CD4-positive, alpha-beta memory T cell (primary cell): ENCODE data around the gene MS4A6E. TPM values are rescaled to one million over a fixed set of nuclear protein-coding genes. Genes with fewer than 3 reads are reported as not detected.
"Not testable (repeated sequence)": the region's sequence is repeated elsewhere in the genome, so short reads cannot be mapped to it uniquely, and the experiment has no call there.

Source experiments
- CTCF ChIA-PET: fragments of 350-600 bp; sonication (Branson Sonifier 250); formaldehyde crosslinking; loops from one replicate; lab custom pipeline; 2021; ENCODE audit warnings: inconsistent platforms; ENCODE audit not compliant: partially characterized antibody; lab: Charles Lee
- POLR2A ChIA-PET: fragments of 350-600 bp; sonication (Branson Sonifier 250); formaldehyde crosslinking; loops from one replicate; lab custom pipeline; 2021; ENCODE audit not compliant: partially characterized antibody; lab: Charles Lee
- DNase-seq, 5 donors: peaks; one replicate each; pipeline versions ENCODE4 v3.0.0 to v3.0.0-alpha.2; 2020 to 2022; ENCODE audit warnings: mixed read lengths in 1 of 5
- H3K27ac ChIP-seq: one replicate; pipeline ENCODE4 v1.7.0; 2013; ENCODE audit warnings: low read depth, low read length
- H3K27me3 ChIP-seq: 2 replicates; pipeline ENCODE4 v1.7.0; 2013; ENCODE audit warnings: mild to moderate bottlenecking, low read length, moderate library complexity; ENCODE audit not compliant: insufficient read depth
- H3K36me3 ChIP-seq: 2 replicates; pipeline ENCODE4 v1.7.0; 2013; ENCODE audit warnings: mild to moderate bottlenecking, low read length, moderate library complexity; ENCODE audit not compliant: insufficient read depth
- H3K4me1 ChIP-seq: 2 replicates; pipeline ENCODE4 v1.7.0; 2013; ENCODE audit warnings: mild to moderate bottlenecking, low read length, moderate library complexity; ENCODE audit not compliant: insufficient read depth
- H3K4me3 ChIP-seq, 2 donors: one replicate each; pipeline ENCODE4 v1.7.0; 2013; ENCODE audit warnings: low read length in 2 of 2, mild to moderate bottlenecking in 1 of 2
- H3K9me3 ChIP-seq, 2 donors: one replicate each; pipeline ENCODE4 v1.7.0; 2013; ENCODE audit warnings: low read length in 2 of 2, control low read depth in 1 of 2; ENCODE audit not compliant: control insufficient read depth in 1 of 2
- H3K27ac Mint-ChIP-seq, 7 donors: one replicate each; pipeline ENCODE4 v1.8.0; 2020 to 2021; ENCODE audit warnings: mixed read lengths in 7 of 7, mild to moderate bottlenecking in 6 of 7, inconsistent platforms in 3 of 7, moderate library complexity in 3 of 7
- H3K27me3 Mint-ChIP-seq, 2 donors: one replicate each; pipeline ENCODE4 v1.8.0; 2020 to 2021; ENCODE audit warnings: mixed read lengths in 2 of 2
- H3K36me3 Mint-ChIP-seq, 2 donors: one replicate each; pipeline ENCODE4 v1.8.0; 2020 to 2021; ENCODE audit warnings: mixed read lengths in 2 of 2, inconsistent platforms in 1 of 2, mild to moderate bottlenecking in 1 of 2
- H3K4me1 Mint-ChIP-seq, 4 donors: one replicate each; pipeline ENCODE4 v1.8.0; 2020 to 2021; ENCODE audit warnings: mixed read lengths in 4 of 4, mild to moderate bottlenecking in 1 of 4
- H3K4me3 Mint-ChIP-seq, 8 donors: one replicate each; pipeline ENCODE4 v1.8.0; 2020 to 2021; ENCODE audit warnings: mixed read lengths in 8 of 8, mild to moderate bottlenecking in 7 of 8, moderate library complexity in 6 of 8, inconsistent platforms in 3 of 8
- H3K9me3 Mint-ChIP-seq, 8 donors: one replicate each; pipeline ENCODE4 v1.8.0; 2020 to 2021; ENCODE audit warnings: mixed read lengths in 8 of 8, mild to moderate bottlenecking in 5 of 8, inconsistent platforms in 3 of 8, moderate library complexity in 1 of 8
- intact Hi-C: fragments of 100-400 bp; cut with micrococcal nuclease; formaldehyde crosslinking; loops from one replicate; pipeline ENCODE4 v1.15.1; 2023
- polyA plus RNA-seq, 2 donors: library from polyadenylated mRNA; unstranded; fragments of 300-500 nt; fragmentation: Illumina TruSeq; gene quantifications; one replicate each; pipeline ENCODE4 v1.2.3, GENCODE V29; 2021
- total RNA-seq, 2 experiments: library from RNA; stranded (reverse); gene quantifications; one replicate each; pipeline ENCODE4 v1.2.3, GENCODE V29; 2021

The MS4A6E gene
- total and polyA plus RNA-seq, 4 experiments from 2014 or later: not detected

- no peak overlapping the region for H3K4me3 Mint-ChIP-seq
- no peaks in the 10 kb centered on the region for H3K9me3 Mint-ChIP-seq
- H3K9me3 ChIP-seq: no peaks in the 10 kb centered on the region
- no peaks in the 10 kb centered on the region for H3K36me3 Mint-ChIP-seq
- H3K27me3 Mint-ChIP-seq: peaks cover 14 to 20% of the 10 kb centered on the region in 2 donors
- ChIA-PET CTCF (no interaction called here), POLR2A (no interaction called here)
- intact Hi-C loops: no loop called here
- no peaks in the 10 kb centered on the region for H3K4me1 ChIP-seq
- no peak for DNase-seq
- no peak overlapping the region for H3K27ac Mint-ChIP-seq
- no peaks in the 10 kb centered on the region for H3K36me3 ChIP-seq
- no peak overlapping the region for H3K4me3 ChIP-seq
- no peaks in the 10 kb centered on the region for H3K27me3 ChIP-seq
- H3K27ac ChIP-seq: no peak overlapping the region
- no peaks in the 10 kb centered on the region for H3K4me1 Mint-ChIP-seq
Observed at GRCh38 chr11:60348116-60348515, 21.1 kb downstream of the MS4A6E start.

- Mint-ChIP-seq H3K27ac (no peak overlapping the region), H3K36me3 (no peaks in the 10 kb centered on the region), H3K4me3 (no peak overlapping the region), H3K27me3 (peaks cover 14 to 21% of the 10 kb centered on the region in 2 donors), H3K9me3 (peaks cover 0 to 4% (median 0%) of the 10 kb centered on the region in 8 donors), H3K4me1 (no peaks in the 10 kb centered on the region)
- intact Hi-C loops: no loop called here
- POLR2A ChIA-PET: no interaction called here
- CTCF ChIA-PET: interaction anchor here (0.8 to 1.1 kb wide), 3 partner anchors 13 to 19 kb away, joined by 3 to 4 read pairs (median 3); no protein-coding TSS in a partner anchor
- no peak overlapping the region for H3K27ac ChIP-seq
- H3K9me3 ChIP-seq: no peaks in the 10 kb centered on the region
- DNase-seq: no peak
- no peaks in the 10 kb centered on the region for H3K36me3 ChIP-seq
- H3K4me1 ChIP-seq: no peaks in the 10 kb centered on the region
- H3K27me3 ChIP-seq: no peaks in the 10 kb centered on the region
- no peak overlapping the region for H3K4me3 ChIP-seq
Observed at GRCh38 chr11:60349990-60350389, 22.9 kb downstream of the MS4A6E start.

DNA sequence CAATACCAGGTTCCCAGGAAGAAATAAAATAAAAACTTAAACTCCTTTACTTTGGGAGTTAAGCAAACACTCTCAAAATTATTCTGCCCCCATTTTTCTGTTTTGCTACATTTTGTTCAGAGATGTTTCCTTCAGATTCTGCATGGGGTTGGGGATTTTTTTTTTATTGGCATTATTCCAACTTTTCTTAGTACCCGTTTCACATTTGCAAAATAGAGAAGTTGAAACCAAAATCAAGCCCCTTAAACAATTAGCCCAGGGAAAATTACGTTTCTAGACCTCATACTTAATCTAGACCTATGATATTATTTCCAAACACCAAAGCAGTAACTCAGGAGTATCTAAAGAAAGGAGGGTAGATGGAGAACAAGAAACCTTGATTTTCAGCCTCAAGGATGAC lies 30.7 kb downstream of the MS4A6E start:
- Mint-ChIP-seq H3K4me3 (no peak overlapping the region), H3K4me1 (no peaks in the 10 kb centered on the region), H3K9me3 (peaks cover 0 to 4% (median 0%) of the 10 kb centered on the region in 8 donors), H3K36me3 (no peaks in the 10 kb centered on the region), H3K27me3 (peaks cover 5 to 7% of the 10 kb centered on the region in 2 donors), H3K27ac (no peak overlapping the region)
- Histone ChIP-seq H3K4me1 (no peaks in the 10 kb centered on the region), H3K9me3 (no peaks in the 10 kb centered on the region), H3K27me3 (no peaks in the 10 kb centered on the region), H3K4me3 (no peak overlapping the region), H3K36me3 (no peaks in the 10 kb centered on the region), H3K27ac (no peak overlapping the region)
- DNase-seq: no peak
- ChIA-PET POLR2A (no interaction called here), CTCF (interaction anchor here (0.7 kb wide), 1 partner anchor 13 kb away, joined by 3 read pairs; no protein-coding TSS in a partner anchor)
- intact Hi-C loops: no loop called here

- H3K36me3 ChIP-seq: no peaks in the 10 kb centered on the region
- ChIA-PET POLR2A (no interaction called here), CTCF (interaction anchor here (1.0 to 1.3 kb wide), 3 partner anchors 10 to 257 kb away, joined by 3 to 5 read pairs (median 4); no protein-coding TSS in a partner anchor)
- no peak overlapping the region for H3K4me3 Mint-ChIP-seq
- H3K27ac ChIP-seq: no peak overlapping the region
- no peaks in the 10 kb centered on the region for H3K36me3 Mint-ChIP-seq
- H3K4me1 Mint-ChIP-seq: no peaks in the 10 kb centered on the region
- H3K4me3 ChIP-seq: no peak overlapping the region
- no peaks in the 10 kb centered on the region for H3K4me1 ChIP-seq
- H3K27me3 Mint-ChIP-seq: peaks cover 9 to 19% of the 10 kb centered on the region in 2 donors
- no peak overlapping the region for H3K27ac Mint-ChIP-seq
- H3K9me3 Mint-ChIP-seq: no peaks in the 10 kb centered on the region
- intact Hi-C loops: no loop called here
- no peaks in the 10 kb centered on the region for H3K27me3 ChIP-seq
- no peaks in the 10 kb centered on the region for H3K9me3 ChIP-seq
- DNase-seq: no peak
Observed at GRCh38 chr11:60360621-60361020, 33.6 kb downstream of the MS4A6E start.

- Histone ChIP-seq H3K4me3 (no peak overlapping the region), H3K4me1 (no peaks in the 10 kb centered on the region), H3K9me3 (no peaks in the 10 kb centered on the region), H3K27ac (no peak overlapping the region), H3K36me3 (no peaks in the 10 kb centered on the region), H3K27me3 (no peaks in the 10 kb centered on the region)
- intact Hi-C loops: no loop called here
- Mint-ChIP-seq H3K27me3 (peaks cover 9 to 16% of the 10 kb centered on the region in 2 donors), H3K4me1 (no peaks in the 10 kb centered on the region), H3K36me3 (no peaks in the 10 kb centered on the region), H3K9me3 (no peaks in the 10 kb centered on the region), H3K27ac (no peak overlapping the region), H3K4me3 (no peak overlapping the region)
- POLR2A ChIA-PET: no interaction called here
- no peak for DNase-seq
- CTCF ChIA-PET: interaction anchor here (1.3 to 4.7 kb wide), 6 partner anchors 9 to 257 kb away, joined by 3 to 39 read pairs (median 5); no protein-coding TSS in a partner anchor
Observed at GRCh38 chr11:60362241-60362640, 35.2 kb downstream of the MS4A6E start.

- CTCF ChIA-PET: interaction anchor here (0.6 to 4.7 kb wide), 28 partner anchors 7 to 260 kb away, joined by 3 to 39 read pairs (median 4); partner anchors contain the start of gene MS4A1
- no peak overlapping the region for H3K27ac Mint-ChIP-seq
- H3K4me1 Mint-ChIP-seq: no peaks in the 10 kb centered on the region
- H3K36me3 Mint-ChIP-seq: no peaks in the 10 kb centered on the region
- Histone ChIP-seq H3K9me3 (no peaks in the 10 kb centered on the region), H3K27me3 (no peaks in the 10 kb centered on the region), H3K27ac (no peak overlapping the region), H3K4me1 (no peaks in the 10 kb centered on the region), H3K36me3 (no peaks in the 10 kb centered on the region), H3K4me3 (no peak overlapping the region)
- H3K27me3 Mint-ChIP-seq: peaks cover 9 to 18% of the 10 kb centered on the region in 2 donors
- intact Hi-C loops: loop anchor here (1.0 kb wide), 1 partner anchor 122 kb away; no protein-coding TSS in a partner anchor
- DNase-seq: peak; percentile 39 to 57 (median 43)
- no peak overlapping the region for H3K4me3 Mint-ChIP-seq
- POLR2A ChIA-PET: no interaction called here
- no peaks in the 10 kb centered on the region for H3K9me3 Mint-ChIP-seq
Observed at GRCh38 chr11:60363542-60364470, 36.8 kb downstream of the MS4A6E start.

GRCh38 chr11:60366262-60366904 lies 39.3 kb downstream of the MS4A6E start:
- H3K36me3 Mint-ChIP-seq, H3K4me3 Mint-ChIP-seq, H3K36me3 ChIP-seq, H3K27ac Mint-ChIP-seq, H3K4me3 ChIP-seq, intact Hi-C loops, H3K9me3 ChIP-seq, CTCF ChIA-PET, POLR2A ChIA-PET, H3K27ac ChIP-seq, H3K4me1 ChIP-seq, H3K27me3 ChIP-seq, DNase-seq, H3K9me3 Mint-ChIP-seq, H3K4me1 Mint-ChIP-seq: not testable (repeated sequence)
- peaks cover 12 to 23% of the 10 kb centered on the region in 2 donors for H3K27me3 Mint-ChIP-seq
